Breast epithelium (tissue), 4 donors: ENCODE data around the gene FOXA3. TPM values are rescaled to one million over a fixed set of nuclear protein-coding genes. Genes with fewer than 3 reads are reported as not detected.

Experiments
- DNase-seq, 2 donors: peaks; one replicate each; pipeline ENCODE4 v3.0.0-alpha.2; 2019; ENCODE audit warnings: low spot score in 2 of 2
- H3K27ac ChIP-seq, 2 donors: fragments of 200-600 bp; sonication (generic) in 1 of 2; one replicate each; pipeline ENCODE4 v1.5.1; 2016 to 2019; ENCODE audit warnings: mild to moderate bottlenecking in 1 of 2
- H3K27me3 ChIP-seq, 2 donors: fragments of 200-600 bp; sonication (generic) in 1 of 2; one replicate each; pipeline versions ENCODE4 v1.5.1 to v1.6.0; 2017 to 2019; ENCODE audit warnings: control low read depth in 1 of 2, mild to moderate bottlenecking in 1 of 2
- H3K36me3 ChIP-seq: fragments of 200-600 bp; one replicate; pipeline ENCODE4 v1.5.1; 2019
- H3K4me1 ChIP-seq, 2 donors: fragments of 200-600 bp; sonication (generic); one replicate each; pipeline ENCODE4 v1.5.1; 2016 to 2019; ENCODE audit warnings: control low read depth in 1 of 2
- H3K4me3 ChIP-seq, 3 donors: fragments of 200-600 bp; sonication (generic); 1 replicate in 2 of 3; 2 replicates in 1 of 3; pipeline ENCODE4 v1.5.1; 2016 to 2019; ENCODE audit warnings: mild to moderate bottlenecking in 3 of 3, moderate library complexity in 2 of 3
- H3K9me3 ChIP-seq, 2 donors: fragments of 200-600 bp; sonication (generic) in 1 of 2; one replicate each; pipeline ENCODE4 v1.5.1; 2016 to 2019; ENCODE audit warnings: control low read depth in 1 of 2
- POLR2A ChIP-seq: fragments of 450-650 bp; IDR thresholded peaks from one replicate; pipeline ENCODE4 v1.6.1; 2016; ENCODE audit warnings: antibody characterized with exemption, mild to moderate bottlenecking, moderate library complexity
- POLR2AphosphoS5 ChIP-seq, 3 donors: sonication (generic); formaldehyde crosslinking; IDR thresholded peaks; one replicate each; pipeline ENCODE4 v1.6.1; 2017; ENCODE audit warnings: antibody characterized with exemption in 3 of 3
- intact Hi-C: fragments of 100-400 bp; cut with DNase I; formaldehyde crosslinking; loops from one replicate; pipeline ENCODE4 v1.15.1; 2023; ENCODE audit warnings: low total_unique reads
- total RNA-seq, 3 donors: library from RNA; depleted of rRNA; stranded (reverse); fragments of >200 nt; gene quantifications; one replicate each; pipeline ENCODE4 v1.1.0, GENCODE V29; 2016
- TF ChIP-seq, protein P1 (sequence below), 3 donors: fragments of 450-650 bp; IDR thresholded peaks; one replicate each; pipeline ENCODE4 v1.5.1; 2016 to 2017; ENCODE audit warnings: antibody characterized with exemption in 3 of 3, mild to moderate bottlenecking in 3 of 3, moderate library complexity in 3 of 3

Gene FOXA3
- total RNA-seq, 3 donors from 2014 or later: 0.33 TPM; not detected in 2

DNA sequence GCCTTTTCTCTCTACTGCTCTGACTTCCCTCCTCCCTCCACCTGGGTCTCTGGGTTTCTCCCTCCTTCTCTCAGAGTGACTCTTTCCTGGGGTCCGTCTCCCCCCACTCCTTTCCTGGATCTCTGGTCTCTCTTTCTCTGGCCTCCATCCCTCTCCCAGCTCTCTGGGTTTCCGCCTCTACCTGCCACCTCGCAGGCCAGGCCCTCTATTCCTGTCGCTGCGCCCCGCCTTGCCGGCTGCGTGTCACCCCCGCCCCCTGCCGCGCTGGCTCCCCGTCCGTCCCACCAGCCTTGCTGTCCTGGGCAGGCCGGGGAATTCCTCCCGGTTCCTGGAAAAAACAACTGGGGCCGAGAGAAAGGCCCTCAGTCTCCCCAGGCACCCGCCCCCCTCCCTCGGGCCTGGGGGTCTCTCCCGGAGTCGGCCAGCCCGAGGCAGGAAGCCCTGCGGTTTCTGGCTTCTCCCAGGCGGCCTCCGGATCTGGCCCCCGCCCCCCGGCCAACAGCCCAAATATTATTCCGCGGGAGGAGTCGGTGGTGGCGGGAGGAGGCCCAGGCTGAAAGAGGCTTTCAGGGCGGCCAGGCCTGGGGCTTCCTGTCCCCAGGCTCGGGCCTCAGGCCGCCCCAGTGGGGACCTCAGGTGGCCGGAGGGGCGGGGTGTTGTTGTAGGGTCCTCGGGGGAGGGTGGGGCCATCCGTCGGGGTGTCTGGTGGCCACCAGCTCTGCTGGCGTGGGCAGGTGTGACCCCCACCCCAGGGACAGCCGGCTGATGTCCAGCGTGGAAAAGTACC is 12.5 kb downstream of the FOXA3 start:
- Histone ChIP-seq H3K4me3 (peak overlapping the region; percentile 30 to 59 (median 43)), H3K4me1 (peaks cover 5 to 14% of the 10 kb centered on the region in 2 donors), H3K36me3 (no peaks in the 10 kb centered on the region), H3K27me3 (no peaks in the 10 kb centered on the region), H3K27ac (peak overlapping the region; percentile 93 to 95), H3K9me3 (no peaks in the 10 kb centered on the region)
- intact Hi-C loops: no loop called here
- peak; percentile 58 to 72 for DNase-seq
- TF ChIP-seq POLR2A (no peak), POLR2AphosphoS5 (IDR thresholded peaks at IDR 0.05) (peak in 1 of 3 donors; percentile 25)
- TF ChIP-seq, protein P1, sequence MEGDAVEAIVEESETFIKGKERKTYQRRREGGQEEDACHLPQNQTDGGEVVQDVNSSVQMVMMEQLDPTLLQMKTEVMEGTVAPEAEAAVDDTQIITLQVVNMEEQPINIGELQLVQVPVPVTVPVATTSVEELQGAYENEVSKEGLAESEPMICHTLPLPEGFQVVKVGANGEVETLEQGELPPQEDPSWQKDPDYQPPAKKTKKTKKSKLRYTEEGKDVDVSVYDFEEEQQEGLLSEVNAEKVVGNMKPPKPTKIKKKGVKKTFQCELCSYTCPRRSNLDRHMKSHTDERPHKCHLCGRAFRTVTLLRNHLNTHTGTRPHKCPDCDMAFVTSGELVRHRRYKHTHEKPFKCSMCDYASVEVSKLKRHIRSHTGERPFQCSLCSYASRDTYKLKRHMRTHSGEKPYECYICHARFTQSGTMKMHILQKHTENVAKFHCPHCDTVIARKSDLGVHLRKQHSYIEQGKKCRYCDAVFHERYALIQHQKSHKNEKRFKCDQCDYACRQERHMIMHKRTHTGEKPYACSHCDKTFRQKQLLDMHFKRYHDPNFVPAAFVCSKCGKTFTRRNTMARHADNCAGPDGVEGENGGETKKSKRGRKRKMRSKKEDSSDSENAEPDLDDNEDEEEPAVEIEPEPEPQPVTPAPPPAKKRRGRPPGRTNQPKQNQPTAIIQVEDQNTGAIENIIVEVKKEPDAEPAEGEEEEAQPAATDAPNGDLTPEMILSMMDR (IDR thresholded peaks at IDR 0.05): no peak

DNA sequence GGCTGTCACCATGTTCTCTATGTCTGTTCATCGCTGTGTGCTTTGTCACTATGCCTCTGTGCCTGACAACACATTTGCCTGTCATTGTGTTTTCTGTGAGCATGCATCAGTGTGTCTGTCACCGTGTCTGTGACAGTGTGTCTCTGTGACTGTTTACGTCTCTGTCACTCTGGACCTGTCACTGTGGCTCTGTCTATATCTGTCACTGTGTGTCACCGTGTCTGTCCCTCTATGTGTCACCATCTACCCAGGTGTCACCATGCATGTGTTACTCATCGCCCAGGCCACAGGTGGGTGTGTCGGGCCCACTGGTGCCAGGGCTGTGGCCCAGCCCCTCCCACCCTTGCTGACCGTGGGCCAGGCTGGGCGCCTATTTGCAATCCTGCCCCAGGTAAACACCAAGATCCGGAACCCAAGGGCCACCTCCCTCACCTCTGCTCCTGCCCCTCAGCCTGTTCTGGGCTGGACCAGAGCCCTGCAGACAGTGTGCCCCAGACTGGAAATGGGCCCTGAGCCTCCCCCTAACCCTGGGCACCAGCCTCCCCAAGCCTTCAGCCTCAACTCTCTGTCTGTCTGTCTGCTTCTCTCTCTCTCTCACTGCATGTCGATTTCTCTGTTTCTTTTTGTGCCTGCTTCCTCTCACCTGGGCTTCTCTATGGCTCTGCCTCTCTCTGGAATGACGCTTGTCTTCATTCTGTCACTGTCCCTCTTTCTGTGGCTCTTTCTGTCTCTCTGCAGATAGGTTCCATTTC is 14.1 kb downstream of the FOXA3 start:
- Histone ChIP-seq H3K4me1 (peaks cover 10 to 14% of the 10 kb centered on the region in 2 donors), H3K27me3 (no peaks in the 10 kb centered on the region), H3K27ac (peak overlapping the region; percentile 93 to 95), H3K9me3 (no peaks in the 10 kb centered on the region), H3K36me3 (no peaks in the 10 kb centered on the region), H3K4me3 (no peak overlapping the region)
- DNase-seq: peak; percentile 82 to 83
- intact Hi-C loops: no loop called here
- no peak for TF ChIP-seq POLR2AphosphoS5 (IDR thresholded peaks at IDR 0.05)
- no peak for TF ChIP-seq POLR2A
- TF ChIP-seq, protein P1 (IDR thresholded peaks at IDR 0.05): no peak

DNA sequence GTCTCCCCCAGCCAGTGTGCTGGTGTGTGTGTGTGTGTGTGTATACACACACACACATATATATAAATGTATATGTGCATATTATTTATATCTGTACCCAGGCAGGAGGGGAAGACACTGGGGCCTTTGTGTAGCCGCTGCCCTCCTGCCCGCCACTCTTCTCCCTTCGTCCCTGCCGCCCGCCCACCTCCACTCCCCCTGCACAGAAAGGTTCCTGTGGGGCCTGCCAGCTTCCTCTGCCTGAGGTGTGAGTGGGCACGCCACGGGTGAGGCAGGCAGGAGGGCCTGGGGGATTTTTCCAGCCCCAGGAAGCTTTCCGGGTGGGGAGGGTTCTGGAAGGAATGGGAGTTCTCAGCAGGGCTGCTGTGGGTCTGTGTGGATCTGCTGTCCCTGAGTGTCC is 14.9 kb downstream of the FOXA3 start:
- TF ChIP-seq, protein P1 (IDR thresholded peaks at IDR 0.05): no peak
- TF ChIP-seq POLR2AphosphoS5 (IDR thresholded peaks at IDR 0.05) (no peak), POLR2A (no peak)
- Histone ChIP-seq H3K36me3 (no peaks in the 10 kb centered on the region), H3K4me1 (peaks cover 15 to 20% of the 10 kb centered on the region in 2 donors), H3K9me3 (no peaks in the 10 kb centered on the region), H3K27ac (peak overlapping the region; percentile 93 to 95), H3K27me3 (no peaks in the 10 kb centered on the region), H3K4me3 (no peak overlapping the region)
- peak; percentile 55 to 58 for DNase-seq
- intact Hi-C loops: no loop called here

DNA sequence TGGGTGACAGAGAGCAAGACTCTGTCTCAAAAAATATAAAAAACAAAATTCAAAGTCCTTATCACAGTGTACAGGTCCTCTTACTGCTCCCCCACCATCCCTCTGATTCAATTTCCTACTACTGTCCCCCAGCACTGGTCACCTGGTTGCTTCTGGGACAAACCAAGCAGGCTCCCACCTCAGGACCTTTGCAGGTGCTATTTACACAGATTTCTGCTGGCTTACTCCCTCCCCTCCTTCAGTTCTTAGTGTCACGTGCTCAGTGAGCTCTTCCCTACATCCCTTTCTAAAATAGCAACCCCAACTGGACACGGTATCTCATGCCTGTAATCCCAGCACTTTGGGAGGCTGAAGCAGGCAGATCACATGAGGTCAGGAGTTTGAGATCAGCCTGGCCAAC is 15.8 kb downstream of the FOXA3 start:
- Histone ChIP-seq H3K9me3 (no peaks in the 10 kb centered on the region), H3K4me1 (peaks cover 25 to 29% of the 10 kb centered on the region in 2 donors), H3K27me3 (no peaks in the 10 kb centered on the region), H3K36me3 (no peaks in the 10 kb centered on the region), H3K4me3 (no peak overlapping the region), H3K27ac (peak overlapping the region in 1 of 2 donors; percentile 95)
- TF ChIP-seq POLR2AphosphoS5 (IDR thresholded peaks at IDR 0.05) (no peak), POLR2A (no peak)
- TF ChIP-seq, protein P1 (IDR thresholded peaks at IDR 0.05): no peak
- no peak for DNase-seq
- intact Hi-C loops: no loop called here
